Gastroesophageal sphincter (tissue), 3 donors: Measurements from ENCODE around the gene MED7.

Source experiments
- CTCF ChIP-seq, 4 experiments: fragments of 200-600 bp in 2 of 4; fragments of 450-650 bp in 2 of 4; sonication (generic) in 1 of 4; IDR thresholded peaks; one replicate each; pipeline ENCODE4 v1.5.1; 2017 to 2019; ENCODE audit warnings: antibody characterized with exemption in 4 of 4, mild to moderate bottlenecking in 2 of 4, moderate library complexity in 2 of 4
- POLR2AphosphoS5 ChIP-seq: sonication (generic); formaldehyde crosslinking; IDR thresholded peaks from one replicate; pipeline ENCODE4 v1.6.1; 2017; ENCODE audit warnings: antibody characterized with exemption

DNA sequence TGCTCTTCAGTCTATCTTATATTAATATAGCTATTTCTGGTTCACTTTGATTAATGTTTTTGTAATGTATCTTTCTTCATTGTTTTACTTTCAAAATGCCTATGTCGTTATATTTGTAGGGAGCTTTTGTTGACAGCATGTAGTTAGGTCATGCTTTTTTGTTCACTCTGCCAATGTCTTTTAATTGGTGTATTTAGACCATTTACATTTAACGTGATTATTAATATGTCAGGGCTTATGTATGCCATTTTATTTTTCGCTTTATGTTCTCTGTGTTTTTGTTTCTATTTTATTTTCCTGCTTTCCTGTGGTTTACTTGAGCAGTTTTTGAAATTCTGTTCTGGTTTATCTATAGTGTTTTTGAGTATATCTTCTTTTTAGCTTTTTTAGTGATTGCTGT lies 12.6 kb upstream of the MED7 start:
- TF ChIP-seq POLR2AphosphoS5, result no peak
- TF ChIP-seq CTCF (IDR thresholded peaks at IDR 0.05), result no peak
